MM.1S (cell line): Measurements from ENCODE around the gene MUC5AC.

Experiments used
- EZH2 ChIP-seq: fragments of 300-600 bp; sonication (generic); optimal IDR thresholded peaks from 2 replicates; pipeline ENCODE3; 2017; ENCODE audit warnings: low read depth, mild to moderate bottlenecking, antibody characterized with exemption, low read length, mixed read lengths
- EZH2phosphoT487 ChIP-seq: fragments of 300-600 bp; sonication (generic); IDR thresholded peaks from 2 replicates; pipeline ENCODE4 v1.6.1; 2018; ENCODE audit warnings: antibody characterized with exemption, low read length
- TF ChIP-seq, protein P1 (sequence below): fragments of 300-600 bp; sonication (generic); IDR thresholded peaks from 2 replicates; pipeline ENCODE4 v1.5.1; 2016; ENCODE audit warnings: antibody characterized with exemption, low read length, mixed read lengths

DNA sequence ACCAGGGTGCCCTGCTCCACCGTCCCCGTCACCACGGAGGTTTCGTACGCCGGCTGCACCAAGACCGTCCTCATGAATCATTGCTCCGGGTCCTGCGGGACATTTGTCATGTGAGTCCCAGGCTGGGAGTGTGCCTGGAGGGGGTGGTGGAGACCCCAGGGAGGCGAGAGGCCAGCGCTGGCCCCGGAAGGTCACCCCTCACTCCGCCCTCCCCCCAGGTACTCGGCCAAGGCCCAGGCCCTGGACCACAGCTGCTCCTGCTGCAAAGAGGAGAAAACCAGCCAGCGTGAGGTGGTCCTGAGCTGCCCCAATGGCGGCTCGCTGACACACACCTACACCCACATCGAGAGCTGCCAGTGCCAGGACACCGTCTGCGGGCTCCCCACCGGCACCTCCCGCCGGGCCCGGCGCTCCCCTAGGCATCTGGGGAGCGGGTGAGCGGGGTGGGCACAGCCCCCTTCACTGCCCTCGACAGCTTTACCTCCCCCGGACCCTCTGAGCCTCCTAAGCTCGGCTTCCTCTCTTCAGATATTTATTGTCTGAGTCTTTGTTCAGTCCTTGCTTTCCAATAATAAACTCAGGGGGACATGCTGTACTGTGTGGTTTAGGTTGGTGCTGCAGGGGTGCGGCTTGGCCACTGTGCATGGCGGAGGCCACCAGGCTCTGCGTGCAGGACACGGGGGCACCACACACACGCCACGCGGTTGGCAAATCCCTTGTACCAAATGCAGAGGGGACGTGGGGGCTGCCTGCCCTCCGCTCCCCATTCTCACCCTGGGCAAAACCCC lies 47.6 kb upstream of the MUC5AC start:
- TF ChIP-seq, protein P1, sequence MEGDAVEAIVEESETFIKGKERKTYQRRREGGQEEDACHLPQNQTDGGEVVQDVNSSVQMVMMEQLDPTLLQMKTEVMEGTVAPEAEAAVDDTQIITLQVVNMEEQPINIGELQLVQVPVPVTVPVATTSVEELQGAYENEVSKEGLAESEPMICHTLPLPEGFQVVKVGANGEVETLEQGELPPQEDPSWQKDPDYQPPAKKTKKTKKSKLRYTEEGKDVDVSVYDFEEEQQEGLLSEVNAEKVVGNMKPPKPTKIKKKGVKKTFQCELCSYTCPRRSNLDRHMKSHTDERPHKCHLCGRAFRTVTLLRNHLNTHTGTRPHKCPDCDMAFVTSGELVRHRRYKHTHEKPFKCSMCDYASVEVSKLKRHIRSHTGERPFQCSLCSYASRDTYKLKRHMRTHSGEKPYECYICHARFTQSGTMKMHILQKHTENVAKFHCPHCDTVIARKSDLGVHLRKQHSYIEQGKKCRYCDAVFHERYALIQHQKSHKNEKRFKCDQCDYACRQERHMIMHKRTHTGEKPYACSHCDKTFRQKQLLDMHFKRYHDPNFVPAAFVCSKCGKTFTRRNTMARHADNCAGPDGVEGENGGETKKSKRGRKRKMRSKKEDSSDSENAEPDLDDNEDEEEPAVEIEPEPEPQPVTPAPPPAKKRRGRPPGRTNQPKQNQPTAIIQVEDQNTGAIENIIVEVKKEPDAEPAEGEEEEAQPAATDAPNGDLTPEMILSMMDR, result no peak
- no peak for TF ChIP-seq EZH2phosphoT487
- no peak for TF ChIP-seq EZH2
